BLaER1 treated with 17β-estradiol and CSF1 and Interleukin-3, amounts not matched to agents 10 nM and 100 nM (cell line): ENCODE results near the gene CPSF3.
A peak's percentile ranks its signal among the peaks of the same experiment; 100 is the strongest.

ENCODE experiments used
- H3K27ac ChIP-seq, 11 experiments: shearing (Covaris generic); formaldehyde crosslinking; 2 replicates each; pipeline ENCODE4 v1.8.1; 2022
- H3K27me3 ChIP-seq, 11 experiments: shearing (Covaris generic); formaldehyde crosslinking; 2 replicates each; pipeline ENCODE4 v1.8.1; 2022
- H3K36me3 ChIP-seq, 11 experiments: shearing (Covaris generic); formaldehyde crosslinking; 2 replicates each; pipeline ENCODE4 v1.8.1; 2022
- H3K4me1 ChIP-seq, 10 experiments: shearing (Covaris generic); formaldehyde crosslinking; 2 replicates each; pipeline ENCODE4 v1.8.1; 2022
- H3K4me2 ChIP-seq, 11 experiments: shearing (Covaris generic); formaldehyde crosslinking; 2 replicates each; pipeline ENCODE4 v1.8.1; 2022
- H3K4me3 ChIP-seq, 10 experiments: shearing (Covaris generic); formaldehyde crosslinking; 2 replicates each; pipeline ENCODE4 v1.8.1; 2022
- H3K9ac ChIP-seq, 11 experiments: shearing (Covaris generic); formaldehyde crosslinking; 2 replicates each; pipeline ENCODE4 v1.8.1; 2022
- H3K9me3 ChIP-seq, 11 experiments: shearing (Covaris generic); formaldehyde crosslinking; replicated peaks in 1 of 11; 2 replicates each; pipeline ENCODE4 v1.8.1; 2022
- H4K20me1 ChIP-seq, 11 experiments: shearing (Covaris generic); formaldehyde crosslinking; 2 replicates each; pipeline ENCODE4 v1.8.1; 2022
- Cebpa-rat ChIP-seq, 11 experiments: shearing (Covaris generic); IDR thresholded peaks; 2 replicates each; pipeline ENCODE4 v1.8.1; 2022

The CPSF3 gene

GRCh38 chr2:9419541-9419940 lies 3.9 kb upstream of the CPSF3 start:
- H3K4me3 ChIP-seq = no peak overlapping the region
- TF ChIP-seq Cebpa-rat (IDR thresholded peaks at IDR 0.05) = no peak
- H3K4me1 ChIP-seq = peaks cover 28 to 73% (median 40%) of the 10 kb centered on the region in 10 experiments
- peaks cover 12 to 63% (median 43%) of the 10 kb centered on the region in 11 experiments; a peak in 18 of 22 replicates for H4K20me1 ChIP-seq
- H3K9ac ChIP-seq = no peak overlapping the region
- peak overlapping the region in 3 of 11 experiments; percentile 17 to 99 (median 21); a peak in 5 of 22 replicates for H3K4me2 ChIP-seq
- H3K27ac ChIP-seq = no peak overlapping the region
- no peaks in the 10 kb centered on the region for H3K9me3 ChIP-seq
- H3K36me3 ChIP-seq = peaks cover 20 to 59% (median 41%) of the 10 kb centered on the region in 11 experiments
- H3K27me3 ChIP-seq = no peaks in the 10 kb centered on the region

- Histone ChIP-seq H3K4me3 (no peak overlapping the region), H3K4me2 (peak overlapping the region; percentile 20 to 99 (median 96); a peak in 19 of 22 replicates), H3K9me3 (no peaks in the 10 kb centered on the region), H3K9ac (peak overlapping the region in 9 of 11 experiments; percentile 1 to 62 (median 31); a peak in 7 of 22 replicates), H3K27me3 (no peaks in the 10 kb centered on the region), H4K20me1 (peaks cover 12 to 60% (median 43%) of the 10 kb centered on the region in 11 experiments; a peak in 18 of 22 replicates), H3K4me1 (peaks cover 38 to 73% (median 49%) of the 10 kb centered on the region in 10 experiments), H3K36me3 (peaks cover 20 to 52% (median 35%) of the 10 kb centered on the region in 11 experiments), H3K27ac (no peak overlapping the region)
- no peak for TF ChIP-seq Cebpa-rat (IDR thresholded peaks at IDR 0.05)
Measured at GRCh38 chr2:9420495-9420894, 3.0 kb upstream of the CPSF3 start.

DNA sequence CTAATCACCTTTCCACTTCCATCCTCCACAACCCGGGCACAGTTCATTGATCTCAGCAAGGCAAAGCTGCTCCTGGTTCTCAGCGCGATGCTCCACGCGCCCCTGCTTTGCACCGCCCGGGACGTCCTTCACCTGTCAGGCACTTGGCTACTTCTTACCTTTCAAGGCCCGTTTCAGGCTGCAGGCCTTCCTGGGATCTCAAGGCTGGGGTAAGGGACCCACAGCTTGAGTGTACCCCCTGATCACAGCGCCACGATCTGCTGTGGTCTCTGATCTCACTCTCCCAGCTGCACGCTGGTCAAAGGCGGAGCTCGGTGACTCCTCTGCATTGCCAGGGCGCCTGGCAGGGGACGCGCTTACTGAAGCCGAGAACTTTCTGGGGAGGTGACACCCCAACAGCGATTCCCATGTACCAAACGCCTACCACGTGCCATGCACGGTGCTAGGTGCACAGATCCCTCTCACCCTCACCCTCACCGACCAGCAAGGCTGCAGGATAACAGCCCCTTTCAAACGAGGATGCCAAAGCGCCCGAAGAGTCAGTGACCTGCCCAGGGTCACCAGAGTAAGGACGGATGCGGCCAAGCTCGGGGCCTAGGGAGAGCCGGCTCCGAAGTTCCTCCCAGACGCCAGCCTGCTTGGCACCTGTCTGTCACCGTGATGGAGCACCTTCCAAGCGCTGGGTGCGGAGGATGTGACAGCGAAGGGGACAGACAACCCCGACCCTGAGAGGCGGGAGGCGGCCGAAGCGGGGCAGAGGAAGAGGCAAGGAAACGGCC lies 944 bp upstream of the CPSF3 start:
- Histone ChIP-seq H3K27ac (peak overlapping the region; percentile 87 to 96 (median 92)), H3K4me1 (peaks cover 41 to 61% (median 48%) of the 10 kb centered on the region in 10 experiments), H3K9me3 (no peaks in the 10 kb centered on the region), H3K27me3 (no peaks in the 10 kb centered on the region), H3K9ac (peak overlapping the region; percentile 91 to 98 (median 94)), H3K4me3 (peak overlapping the region; percentile 80 to 100 (median 88)), H4K20me1 (peaks cover 0 to 49% (median 33%) of the 10 kb centered on the region in 11 experiments; a peak in 17 of 22 replicates), H3K4me2 (peak overlapping the region; percentile 94 to 99 (median 97)), H3K36me3 (peaks cover 9 to 42% (median 19%) of the 10 kb centered on the region in 11 experiments)
- no peak for TF ChIP-seq Cebpa-rat (IDR thresholded peaks at IDR 0.05)

DNA sequence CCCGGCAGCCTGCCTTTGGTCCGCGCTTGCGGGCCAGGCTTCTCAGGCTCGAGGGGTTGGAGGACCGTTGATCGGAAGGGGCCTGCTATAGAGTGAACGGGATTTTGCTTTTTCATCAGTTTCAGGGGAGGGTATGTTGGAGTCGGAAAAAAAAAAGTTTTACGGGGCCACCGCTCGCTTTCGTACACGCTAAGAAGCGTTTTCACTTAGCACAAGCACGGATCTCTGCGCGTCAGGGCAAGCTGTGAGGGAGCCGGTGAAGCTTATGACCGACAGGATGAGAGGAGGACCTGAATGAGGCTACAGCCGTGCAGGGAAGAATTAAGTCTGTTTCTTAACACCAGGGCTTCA lies 443 bp downstream of the CPSF3 start:
- peak overlapping the region; percentile 88 to 97 (median 94) for H3K4me2 ChIP-seq
- no peaks in the 10 kb centered on the region for H3K9me3 ChIP-seq
- H3K9ac ChIP-seq = peak overlapping the region; percentile 91 to 98 (median 94)
- H3K27me3 ChIP-seq = no peaks in the 10 kb centered on the region
- H4K20me1 ChIP-seq = peaks cover 0 to 38% (median 31%) of the 10 kb centered on the region in 11 experiments; a peak in 17 of 22 replicates
- H3K4me3 ChIP-seq = peak overlapping the region; percentile 80 to 100 (median 88)
- H3K36me3 ChIP-seq = peaks cover 5 to 34% (median 14%) of the 10 kb centered on the region in 11 experiments
- H3K27ac ChIP-seq = peak overlapping the region; percentile 87 to 96 (median 92)
- H3K4me1 ChIP-seq = peaks cover 41 to 54% (median 48%) of the 10 kb centered on the region in 10 experiments
- no peak for TF ChIP-seq Cebpa-rat (IDR thresholded peaks at IDR 0.05)

DNA sequence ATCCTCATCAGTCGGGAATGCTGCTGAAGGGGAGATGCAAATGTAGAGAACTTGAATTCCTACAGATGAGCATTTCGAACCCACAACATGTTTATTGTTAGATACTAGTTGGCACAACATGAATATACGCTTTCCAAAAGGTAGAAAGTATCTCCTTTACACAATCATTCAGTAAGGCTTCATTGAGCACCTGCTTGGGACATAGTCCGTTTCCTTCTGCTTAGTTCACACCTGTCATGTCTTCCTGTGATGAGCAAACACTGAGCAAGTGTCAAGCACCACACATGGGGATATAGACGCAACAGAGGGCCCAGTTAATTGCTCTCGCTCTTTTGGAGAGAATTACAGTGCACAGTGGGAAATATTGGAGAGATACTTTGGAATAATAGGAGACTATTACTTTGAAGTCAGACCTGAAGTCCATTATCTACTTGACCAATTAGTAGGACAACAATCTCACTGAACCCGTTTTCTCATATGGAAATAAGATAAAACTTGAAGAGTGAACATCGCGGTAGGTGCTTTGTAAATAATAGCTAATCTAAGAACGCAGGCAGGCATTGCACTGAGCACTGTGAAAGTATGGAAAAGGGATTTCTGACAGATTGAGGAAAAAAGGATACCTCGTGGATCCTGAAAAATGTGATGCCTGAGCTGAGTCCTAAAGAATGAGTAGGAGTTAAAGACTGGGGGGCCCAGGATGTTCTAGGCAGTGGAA lies 1.2 kb downstream of the CPSF3 start:
- H3K27me3 ChIP-seq = no peaks in the 10 kb centered on the region
- peak overlapping the region; percentile 80 to 100 (median 88) for H3K4me3 ChIP-seq
- H4K20me1 ChIP-seq = peaks cover 0 to 33% (median 24%) of the 10 kb centered on the region in 11 experiments; a peak in 17 of 22 replicates
- H3K4me2 ChIP-seq = peak overlapping the region; percentile 88 to 97 (median 94)
- H3K9ac ChIP-seq = peak overlapping the region; percentile 91 to 98 (median 94)
- peaks cover 41 to 50% (median 46%) of the 10 kb centered on the region in 10 experiments for H3K4me1 ChIP-seq
- H3K9me3 ChIP-seq = no peaks in the 10 kb centered on the region
- H3K27ac ChIP-seq = peak overlapping the region; percentile 87 to 96 (median 92); a peak in 21 of 22 replicates
- H3K36me3 ChIP-seq = peaks cover 11 to 37% (median 20%) of the 10 kb centered on the region in 11 experiments
- no peak for TF ChIP-seq Cebpa-rat (IDR thresholded peaks at IDR 0.05)

DNA sequence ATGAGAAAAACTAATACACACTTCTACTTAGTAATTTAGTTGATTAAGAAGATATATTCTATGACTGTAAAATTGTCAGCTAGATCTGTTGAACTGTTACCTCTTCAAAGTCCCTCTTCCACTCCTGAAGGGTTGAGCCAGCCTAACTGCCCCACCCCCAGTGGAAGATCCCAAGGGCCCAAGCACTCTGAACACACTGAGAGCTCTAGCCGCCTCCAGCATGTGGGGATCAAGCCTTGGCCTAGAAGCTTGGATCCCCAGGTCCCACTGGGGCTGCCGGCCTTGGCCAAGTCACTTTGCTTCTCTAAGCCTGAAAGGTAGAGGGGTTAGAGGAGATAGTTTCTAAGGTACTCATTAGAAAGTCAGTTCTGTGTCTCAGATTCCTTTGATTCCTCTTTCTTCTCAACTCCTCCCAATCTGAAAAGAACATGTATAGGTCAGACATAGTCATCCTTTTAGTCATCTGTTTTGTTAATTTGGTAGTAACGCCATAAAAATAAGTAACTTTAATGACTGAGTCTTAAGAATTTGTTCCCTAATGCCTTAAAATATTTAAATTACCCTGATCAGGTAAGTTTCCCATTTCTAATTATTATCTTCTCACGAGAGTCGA lies 5.6 kb downstream of the CPSF3 start:
- Histone ChIP-seq H3K9ac (no peak overlapping the region), H3K4me3 (no peak overlapping the region), H3K27me3 (no peaks in the 10 kb centered on the region), H3K4me1 (peaks cover 17 to 34% (median 27%) of the 10 kb centered on the region in 10 experiments), H3K4me2 (no peak overlapping the region), H4K20me1 (no peaks in the 10 kb centered on the region), H3K36me3 (peaks cover 53 to 76% (median 62%) of the 10 kb centered on the region in 11 experiments), H3K27ac (no peak overlapping the region), H3K9me3 (no peaks in the 10 kb centered on the region)
- no peak for TF ChIP-seq Cebpa-rat (IDR thresholded peaks at IDR 0.05)

DNA sequence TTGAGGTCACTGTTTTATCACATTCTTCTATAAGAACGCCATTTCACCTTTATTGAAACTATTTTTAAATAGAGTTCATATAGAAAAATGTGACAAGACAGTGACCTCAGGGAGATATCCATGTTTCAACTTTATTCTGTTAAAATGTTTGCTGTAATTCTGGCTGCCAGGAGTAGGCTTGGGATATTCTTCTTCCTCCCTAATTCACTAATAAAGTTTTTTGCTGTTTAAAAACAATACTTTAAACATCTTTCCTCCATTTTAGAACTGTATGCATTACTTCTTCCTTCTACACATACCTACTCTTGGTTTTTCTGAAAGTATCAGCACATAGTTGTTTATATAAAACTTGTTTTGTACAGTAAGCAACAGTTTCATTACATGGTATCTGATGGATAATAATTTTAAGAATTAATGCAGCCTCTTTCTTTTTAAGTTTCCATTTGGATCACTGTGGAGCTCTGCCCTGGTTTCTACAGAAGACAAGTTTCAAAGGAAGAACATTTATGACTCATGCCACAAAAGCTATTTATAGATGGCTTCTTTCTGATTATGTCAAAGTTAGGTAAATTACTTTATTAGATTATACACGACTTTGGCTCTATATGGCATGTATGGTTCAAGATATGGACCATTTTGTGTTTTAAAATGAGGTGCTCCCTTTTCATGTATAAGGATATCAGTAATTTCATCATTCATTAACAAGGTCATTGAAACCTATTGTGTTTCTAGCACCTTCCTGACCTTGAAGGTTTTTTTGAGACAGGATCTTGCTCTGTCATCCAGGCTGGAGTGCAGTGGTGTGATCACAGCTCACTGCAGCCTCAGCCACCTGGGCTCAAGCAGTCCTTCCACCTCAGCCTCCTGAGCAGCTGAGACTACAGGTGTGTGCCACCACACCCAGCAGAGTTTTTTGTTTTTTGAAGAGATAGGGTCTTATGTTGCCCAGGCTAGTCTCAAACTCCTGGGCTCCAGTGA lies 7.2 kb downstream of the CPSF3 start:
- Histone ChIP-seq H3K4me1 (peaks cover 9 to 29% (median 20%) of the 10 kb centered on the region in 10 experiments; a peak in 18 of 20 replicates), H3K4me2 (peak overlapping the region in 3 of 11 experiments; percentile 13 to 37 (median 13); a peak in 3 of 22 replicates), H3K9me3 (no peaks in the 10 kb centered on the region), H4K20me1 (no peaks in the 10 kb centered on the region), H3K36me3 (peaks cover 68 to 90% (median 77%) of the 10 kb centered on the region in 11 experiments), H3K4me3 (no peak overlapping the region), H3K27me3 (no peaks in the 10 kb centered on the region), H3K27ac (no peak overlapping the region; a peak in 1 of 22 replicates), H3K9ac (no peak overlapping the region)
- no peak for TF ChIP-seq Cebpa-rat (IDR thresholded peaks at IDR 0.05)
